H1 (cell line): ENCODE measurements around the gene STX19. TPM values are rescaled to one million over a fixed set of nuclear protein-coding genes. Genes with fewer than 3 reads are reported as not detected.

ENCODE experiments used
- CTCF ChIA-PET: fragments of 300-600 bp; sonication (Branson Sonifier 250); formaldehyde crosslinking; loops from one replicate; lab custom pipeline; 2021; ENCODE audit not compliant: partially characterized antibody; lab: Charles Lee
- POLR2A ChIA-PET: fragments of 300-600 bp; sonication (Branson Sonifier 250); formaldehyde crosslinking; loops from one replicate; lab custom pipeline; 2021; ENCODE audit warnings: inconsistent platforms; ENCODE audit not compliant: partially characterized antibody; lab: Charles Lee
- DNase-seq, 2 experiments: peaks; one replicate each; pipeline versions ENCODE4 v3.0.0 to v3.0.0-alpha.2; 2010 to 2022; ENCODE audit warnings: low spot score in 2 of 2, low read depth in 1 of 2, mixed read lengths in 1 of 2
- FAIRE-seq: peaks from 2 replicates; lab custom pipeline; 2011; peaks lifted over from hg19 to GRCh38; lab: Jason Lieb, UNC
- H2AFZ ChIP-seq: 2 replicates; pipeline ENCODE4 v1.8.1; 2012; ENCODE audit warnings: low read length, inconsistent platforms
- H2AK5ac ChIP-seq: 2 replicates; pipeline ENCODE4 v1.6.1; 2013; ENCODE audit warnings: low read depth, low read length
- H2BK120ac ChIP-seq: replicated peaks from 2 replicates; pipeline ENCODE3; 2013; ENCODE audit warnings: low read depth, low read length, inconsistent platforms
- H2BK12ac ChIP-seq: 2 replicates; pipeline ENCODE4 v1.6.1; 2013; ENCODE audit warnings: low read depth, low read length
- H2BK15ac ChIP-seq: 2 replicates; pipeline ENCODE4 v1.6.1; 2013; ENCODE audit warnings: low read length
- H2BK20ac ChIP-seq: 2 replicates; pipeline ENCODE4 v1.6.1; 2013; ENCODE audit warnings: low read length
- H2BK5ac ChIP-seq: 2 replicates; pipeline ENCODE4 v1.6.1; 2013; ENCODE audit warnings: low read depth, low read length
- H3K14ac ChIP-seq: 2 replicates; pipeline ENCODE4 v1.6.1; 2013; ENCODE audit warnings: inconsistent platforms; ENCODE audit not compliant: insufficient read length
- H3K18ac ChIP-seq: 2 replicates; pipeline ENCODE4 v1.6.1; 2013; ENCODE audit warnings: low read length; ENCODE audit errors: extremely low read depth
- H3K23ac ChIP-seq: 2 replicates; pipeline ENCODE4 v1.6.1; 2013; ENCODE audit warnings: inconsistent platforms; ENCODE audit not compliant: insufficient read length
- H3K23me2 ChIP-seq: 2 replicates; pipeline ENCODE4 v1.6.1; 2013; ENCODE audit warnings: low read depth, low read length
- H3K27ac ChIP-seq: 2 replicates; pipeline ENCODE4 v1.6.1; 2011; ENCODE audit warnings: low read depth, low read length, inconsistent platforms
- H3K27me3 ChIP-seq, 4 experiments: replicated peaks in 1 of 4; 1 replicate in 1 of 4; 2 replicates in 3 of 4; pipeline versions ENCODE4 v1.6.1 to v1.8.1; 2011 to 2013; ENCODE audit warnings: low read length in 3 of 4, mild to moderate bottlenecking in 3 of 4, inconsistent platforms in 2 of 4, mixed read lengths in 2 of 4, moderate library complexity in 1 of 4; ENCODE audit not compliant: control insufficient read depth in 3 of 4, insufficient read depth in 3 of 4; ENCODE audit errors: extremely low read depth in 1 of 4
- H3K36me3 ChIP-seq, 4 experiments: 2 replicates each; pipeline versions ENCODE4 v1.6.1 to v1.8.1; 2011 to 2013; ENCODE audit warnings: mild to moderate bottlenecking in 4 of 4, low read length in 3 of 4, moderate library complexity in 2 of 4, control low read depth in 1 of 4, inconsistent platforms in 1 of 4; ENCODE audit not compliant: insufficient read depth in 4 of 4, control insufficient read depth in 2 of 4
- H3K4ac ChIP-seq: replicated peaks from 2 replicates; pipeline ENCODE3; 2013; ENCODE audit warnings: low read length, low read depth, mixed read lengths, inconsistent platforms; ENCODE audit not compliant: insufficient read length
- H3K4me1 ChIP-seq, 4 experiments: replicated peaks in 1 of 4; 1 replicate in 1 of 4; 2 replicates in 3 of 4; pipeline versions ENCODE4 v1.6.1 to v1.8.1; 2011 to 2013; ENCODE audit warnings: low read length in 3 of 4, inconsistent platforms in 2 of 4, mixed read lengths in 1 of 4; ENCODE audit not compliant: insufficient read depth in 4 of 4, control insufficient read depth in 3 of 4
- H3K4me2 ChIP-seq, 2 experiments: 2 replicates each; pipeline versions ENCODE4 v1.6.1 to v1.8.1; 2011 to 2013; ENCODE audit warnings: low read depth in 2 of 2, low read length in 2 of 2, control low read depth in 1 of 2, inconsistent platforms in 1 of 2, mild to moderate bottlenecking in 1 of 2; ENCODE audit not compliant: insufficient read depth in 1 of 2
- H3K4me3 ChIP-seq, 4 experiments: fragments of 200-600, 300-600 bp in 1 of 4; sonication (generic), shearing (Covaris generic), sonication (Bioruptor Twin) in 1 of 4; 2 replicates each; pipeline versions ENCODE4 v1.5.1 to v1.8.1; 2011 to 2016; ENCODE audit warnings: low read length in 4 of 4, low read depth in 3 of 4, control low read depth in 2 of 4, inconsistent platforms in 2 of 4, mild to moderate bottlenecking in 2 of 4, mixed read lengths in 1 of 4, moderate library complexity in 1 of 4; ENCODE audit not compliant: insufficient read depth in 2 of 4; ENCODE audit errors: extremely low read depth in 1 of 4
- H3K56ac ChIP-seq: replicated peaks from 2 replicates; pipeline ENCODE3; 2013; ENCODE audit warnings: low read depth, mild to moderate bottlenecking, mixed read lengths, low read length, inconsistent platforms; ENCODE audit not compliant: insufficient read length
- H3K79me1 ChIP-seq: 2 replicates; pipeline ENCODE4 v1.6.1; 2013; ENCODE audit warnings: low read depth, low read length, control low read depth
- H3K79me2 ChIP-seq, 2 experiments: 2 replicates each; pipeline versions ENCODE4 v1.6.1 to v1.8.1; 2012 to 2013; ENCODE audit warnings: low read length in 2 of 2, mild to moderate bottlenecking in 2 of 2, inconsistent platforms in 1 of 2; ENCODE audit not compliant: insufficient read depth in 2 of 2, control insufficient read depth in 1 of 2
- H3K9ac ChIP-seq, 4 experiments: replicated peaks in 1 of 4; 1 replicate in 1 of 4; 2 replicates in 3 of 4; pipeline versions ENCODE4 v1.6.1 to v1.8.1; 2011 to 2013; ENCODE audit warnings: low read depth in 3 of 4, low read length in 3 of 4, control low read depth in 2 of 4, mild to moderate bottlenecking in 2 of 4, moderate library complexity in 2 of 4, inconsistent platforms in 1 of 4; ENCODE audit errors: extremely low read depth in 1 of 4
- H3K9me3 ChIP-seq, 2 experiments: 2 replicates each; pipeline versions ENCODE4 v1.6.1 to v1.8.1; 2012 to 2013; ENCODE audit warnings: mild to moderate bottlenecking in 2 of 2, moderate library complexity in 2 of 2, control low read depth in 1 of 2, inconsistent platforms in 1 of 2, low read depth in 1 of 2, low read length in 1 of 2, mixed read lengths in 1 of 2; ENCODE audit not compliant: insufficient read depth in 2 of 2
- H4K20me1 ChIP-seq, 2 experiments: replicated peaks in 1 of 2; 2 replicates each; pipeline versions ENCODE3 to v1.8.1; 2011 to 2013; ENCODE audit warnings: inconsistent platforms in 2 of 2, low read length in 2 of 2, mild to moderate bottlenecking in 1 of 2; ENCODE audit not compliant: insufficient read depth in 2 of 2, control insufficient read depth in 1 of 2
- H4K5ac ChIP-seq: 2 replicates; pipeline ENCODE4 v1.6.1; 2013; ENCODE audit warnings: low read length, low read depth, mixed read lengths, inconsistent platforms; ENCODE audit not compliant: insufficient read length
- H4K8ac ChIP-seq: 2 replicates; pipeline ENCODE4 v1.8.0; 2013; ENCODE audit warnings: mild to moderate bottlenecking, moderate library complexity, low read length, inconsistent platforms; ENCODE audit not compliant: insufficient read depth; ENCODE audit errors: extremely low read depth
- H4K91ac ChIP-seq: replicated peaks from 2 replicates; pipeline ENCODE3; 2013; ENCODE audit warnings: low read length, mixed read lengths, inconsistent platforms; ENCODE audit not compliant: insufficient read length
- CTCF ChIP-seq, 3 experiments: IDR thresholded peaks; 1 replicate in 2 of 3; 2 replicates in 1 of 3; pipeline versions ENCODE4 v1.5.1 to v1.6.1; 2011; ENCODE audit warnings: low read length in 3 of 3, mild to moderate bottlenecking in 3 of 3, inconsistent platforms in 2 of 3, low read depth in 1 of 3, moderate library complexity in 1 of 3; ENCODE audit not compliant: insufficient read depth in 1 of 3; ENCODE audit errors: control extremely low read depth in 1 of 3
- RAD21 ChIP-seq, 2 experiments: IDR thresholded peaks in 1 of 2; conservative IDR thresholded peaks in 1 of 2; 2 replicates each; pipeline ENCODE4 v1.6.1; 2011; ENCODE audit warnings: low read depth in 2 of 2, low read length in 2 of 2, improper control_type of control experiment in 1 of 2, inconsistent platforms in 1 of 2, mild to moderate bottlenecking in 1 of 2, moderate library complexity in 1 of 2
- USF2 ChIP-seq: IDR thresholded peaks from 2 replicates; pipeline ENCODE4 v1.6.1; 2011; ENCODE audit warnings: low read length, improper control_type of control experiment
- WGBS, 2 experiments: shearing (Covaris generic) in 1 of 2; methylation state at CpG; one replicate each; pipeline versions ENCODE4 v1.1.6 to v1.1.7; 2013 to 2015; ENCODE audit warnings: low lambda C conversion rate in 2 of 2, mixed read lengths in 2 of 2, inconsistent platforms in 1 of 2, low coverage in 1 of 2, missing lambda C conversion rate in 1 of 2; ENCODE audit not compliant: insufficient replicate concordance in 2 of 2, insufficient coverage in 1 of 2, insufficient read length in 1 of 2; ENCODE audit errors: extremely low coverage in 1 of 2, missing lambda C conversion rate in 1 of 2; 5-methylcytosine and 5-hydroxymethylcytosine counted together
- polyA plus RNA-seq, 7 experiments: library from polyadenylated mRNA; depleted of rRNA in 3 of 7; stranded (reverse) in 5 of 7; unstranded in 2 of 7; fragments of >200 nt in 5 of 7; fragments of 200-250 nt in 2 of 7; gene quantifications; 1 replicate in 5 of 7; 2 replicates in 1 of 7; 4 replicates in 1 of 7; pipeline versions ENCODE4 v1.2.1 to v1.2.3, GENCODE V29; 2011 to 2013; ENCODE audit warnings: missing spikeins in 2 of 7, mixed read lengths in 2 of 7
- total RNA-seq: library from RNA; stranded (reverse); fragmentation: NEBNext Ultra II Directional; extraction: Animal tissue kit (Norgen Biotek cat#: 25700); gene quantifications from 2 replicates; pipeline ENCODE4 v1.2.1, GENCODE V29; 2021

STX19 gene
- total and polyA plus RNA-seq, 2 of the 8 experiments (the other 6 are each of a cell fraction or from before 2014, with no cell fraction given) = not detected

- Histone ChIP-seq H2BK120ac (no peak overlapping the region), H3K79me2 (peaks cover 0 to 4% of the 10 kb centered on the region in 2 experiments; a peak in 1 of 4 replicates), H3K27me3 (no peaks in the 10 kb centered on the region), H4K5ac (no peak overlapping the region), H3K23ac (no peak overlapping the region), H3K9ac (no peak overlapping the region), H4K20me1 (no peaks in the 10 kb centered on the region), H3K79me1 (no peaks in the 10 kb centered on the region), H3K9me3 (peaks cover 0 to 2% of the 10 kb centered on the region in 2 experiments; a peak in 2 of 4 replicates), H4K8ac (no peak overlapping the region), H2AFZ (no peak overlapping the region), H3K23me2 (no peaks in the 10 kb centered on the region), H4K91ac (no peak overlapping the region), H2BK20ac (no peak overlapping the region), H3K14ac (no peak overlapping the region), H3K4me3 (no peak overlapping the region), H2BK5ac (no peak overlapping the region), H3K4ac (no peak overlapping the region), H2AK5ac (no peak overlapping the region), H2BK15ac (no peak overlapping the region), H3K27ac (no peak overlapping the region), H3K56ac (no peak overlapping the region), H3K18ac (no peak overlapping the region), H2BK12ac (no peak overlapping the region), H3K4me2 (no peak overlapping the region), H3K4me1 (no peaks in the 10 kb centered on the region), H3K36me3 (no peaks in the 10 kb centered on the region; a peak in 1 of 8 replicates)
- 71% methylated on average over 4 of the region's 4 CpGs; no CpG with 5 or more reads in 1 of the 2 experiments for WGBS, 2 experiments
- POLR2A ChIA-PET = no interaction called here
- no peak for FAIRE-seq
- TF ChIP-seq USF2 = no peak
- peak in 1 of 3 experiments; percentile 36; a peak in 1 of 4 replicates for TF ChIP-seq CTCF (IDR thresholded peaks at IDR 0.05; ENCODE audit: control extremely low read depth in 1 of 3, insufficient read depth in 1 of 3, low read depth in 1 of 3, low read length in 3 of 3)
- peak in 1 of 2 experiments; percentile 8; a peak in 2 of 4 replicates for TF ChIP-seq RAD21 (IDR thresholded peaks at IDR 0.05 in 1 of 2, conservative IDR thresholded peaks at IDR 0.05 in 1 of 2; ENCODE audit: low read depth in 2 of 2, low read length in 2 of 2)
- CTCF ChIA-PET = interaction anchor here (0.5 to 3.0 kb wide), 14 partner anchors 9 to 255 kb away, joined by 3 to 15 read pairs (median 3); no protein-coding TSS in a partner anchor
- no peak for DNase-seq
Measured at GRCh38 chr3:94069194-94069813, 40.9 kb upstream of the STX19 start.
